Activated naive CD4-positive, alpha-beta T cell treated with anti-CD3 and anti-CD28 coated beads for 36 hours (primary cell): ENCODE data around the gene CBX4. TPM values are rescaled to one million over a fixed set of nuclear protein-coding genes. Genes with fewer than 3 reads are reported as not detected.

ENCODE experiments used
- CTCF ChIA-PET: fragments of 350-600 bp; sonication (Branson Sonifier 250); formaldehyde crosslinking; loops from one replicate; lab custom pipeline; 2021; ENCODE audit warnings: antibody characterized with exemption; lab: Charles Lee
- DNase-seq: peaks from one replicate; pipeline ENCODE4 v3.0.0-alpha.2; 2020
- H3K27ac Mint-ChIP-seq: one replicate; pipeline ENCODE4 v1.8.0; 2021; ENCODE audit warnings: mild to moderate bottlenecking, mixed read lengths
- H3K27me3 Mint-ChIP-seq: one replicate; pipeline ENCODE4 v1.8.0; 2021; ENCODE audit warnings: low read depth, mixed read lengths
- H3K36me3 Mint-ChIP-seq: one replicate; pipeline ENCODE4 v1.8.0; 2021; ENCODE audit warnings: low read depth, mixed read lengths
- H3K4me1 Mint-ChIP-seq: one replicate; pipeline ENCODE4 v1.8.0; 2021; ENCODE audit warnings: low read depth, mixed read lengths
- H3K4me3 Mint-ChIP-seq: one replicate; pipeline ENCODE4 v1.8.0; 2021; ENCODE audit warnings: mild to moderate bottlenecking, moderate library complexity, mixed read lengths
- H3K9me3 Mint-ChIP-seq: one replicate; pipeline ENCODE4 v1.8.0; 2021; ENCODE audit warnings: mixed read lengths
- intact Hi-C: fragments of 100-400 bp; cut with micrococcal nuclease; formaldehyde crosslinking; loops from one replicate; pipeline ENCODE4 v1.15.1; 2023
- total RNA-seq, 2 experiments: library from RNA; stranded (reverse); gene quantifications; one replicate each; pipeline ENCODE4 v1.2.3, GENCODE V29; 2021

CBX4 gene
- total RNA-seq, 2 experiments from 2014 or later, result 22.7 to 26.3 TPM

DNA sequence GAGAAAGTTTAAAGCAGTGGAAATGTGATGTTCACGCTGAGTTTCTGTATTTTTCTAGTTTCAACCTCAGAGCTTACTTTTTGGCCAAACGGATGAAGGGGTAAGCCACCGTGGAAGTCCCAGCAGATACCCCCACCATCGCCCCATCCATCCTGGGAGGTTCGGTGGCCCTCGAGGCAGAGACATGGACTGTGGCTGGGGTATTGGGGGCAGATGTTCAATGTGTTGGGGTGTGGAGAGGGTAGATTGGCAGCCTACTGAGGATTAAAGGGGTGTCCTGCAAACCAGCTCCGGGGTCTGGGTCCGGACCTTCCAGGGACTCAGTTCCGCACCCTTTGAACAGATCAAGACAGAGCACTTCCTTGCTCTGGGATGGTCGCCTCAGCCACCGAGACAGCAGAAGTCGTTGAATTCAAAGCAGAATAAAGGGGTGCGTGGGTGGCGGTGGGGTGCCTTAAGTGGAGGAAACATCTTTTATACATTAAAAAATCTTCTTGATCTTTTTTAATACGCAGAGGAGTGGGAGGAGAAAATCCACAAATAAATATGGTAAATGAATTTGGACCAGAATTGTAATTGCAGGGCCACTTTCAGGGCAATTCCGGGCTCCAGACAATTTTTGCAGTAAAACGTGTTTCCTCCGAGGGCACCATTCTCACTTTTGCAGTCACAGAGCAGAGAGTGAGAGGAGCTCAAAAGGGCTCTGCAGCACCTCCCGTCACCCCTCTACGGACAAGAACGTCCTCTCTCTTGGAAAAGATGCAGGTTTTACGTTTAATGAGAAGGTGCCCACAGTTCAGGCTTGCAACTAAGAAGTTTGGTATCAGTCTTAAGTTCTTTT lies 34.2 kb downstream of the CBX4 start:
- intact Hi-C loops, result loop anchor here (1.0 to 5.0 kb wide), 6 partner anchors 7 to 192 kb away; partner anchors contain the start of gene CBX4
- Mint-ChIP-seq H3K4me1 (peaks cover 38% of the 10 kb centered on the region), H3K36me3 (no peaks in the 10 kb centered on the region), H3K27me3 (peaks cover 82% of the 10 kb centered on the region), H3K4me3 (peak overlapping the region; percentile 67), H3K9me3 (no peaks in the 10 kb centered on the region), H3K27ac (peak overlapping the region; percentile 74)
- peak; percentile 50 for DNase-seq
- CTCF ChIA-PET, result interaction anchor here (0.8 to 1.8 kb wide), 5 partner anchors 20 to 200 kb away, joined by 3 to 4 read pairs (median 3); no protein-coding TSS in a partner anchor

DNA sequence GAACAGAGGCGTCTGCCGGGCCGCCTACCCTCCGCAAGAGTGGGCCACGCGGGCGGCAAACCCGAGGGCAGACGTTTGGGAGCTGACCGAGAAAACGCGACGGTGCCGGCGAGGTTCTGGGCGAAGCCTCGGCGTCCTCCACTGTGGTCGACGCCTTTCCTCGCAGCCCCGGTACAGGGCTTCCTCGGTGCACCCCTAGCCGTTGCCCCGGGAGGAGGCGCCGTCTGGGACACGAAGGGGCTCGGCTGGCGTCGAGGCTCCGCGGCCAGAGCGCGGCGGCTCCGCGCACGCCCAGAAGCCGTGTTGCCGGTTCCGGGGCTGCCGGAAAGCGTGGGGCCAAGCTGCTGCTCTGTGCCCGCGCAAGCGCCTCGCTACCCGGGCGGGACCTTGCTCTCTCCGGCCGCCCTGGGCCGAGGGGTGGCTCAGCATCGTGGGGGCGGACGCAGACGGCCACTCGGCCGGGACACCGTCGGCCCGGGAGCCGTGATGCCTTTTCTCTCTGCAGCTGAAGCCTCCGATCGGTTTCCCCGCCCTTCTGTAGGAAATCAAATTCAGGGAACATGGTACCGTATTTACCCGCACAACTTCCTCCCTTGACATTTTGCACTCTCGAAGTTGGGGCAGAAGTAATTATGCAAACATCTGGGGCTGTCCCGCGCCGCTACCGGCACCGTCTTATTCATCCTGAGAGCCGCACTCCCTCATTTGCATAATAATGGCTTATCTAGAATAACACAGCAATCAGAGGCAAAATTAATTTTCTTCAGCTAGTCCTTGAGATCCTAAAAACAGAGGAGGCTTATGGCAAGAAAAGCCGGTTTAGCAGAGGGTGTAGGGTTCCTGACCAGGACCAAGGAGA lies 35.0 kb downstream of the CBX4 start:
- Mint-ChIP-seq H3K9me3 (no peaks in the 10 kb centered on the region), H3K27me3 (peaks cover 85% of the 10 kb centered on the region), H3K4me3 (peak overlapping the region; percentile 67), H3K36me3 (no peaks in the 10 kb centered on the region), H3K27ac (peak overlapping the region; percentile 74), H3K4me1 (peaks cover 44% of the 10 kb centered on the region)
- intact Hi-C loops, result loop anchor here (1.0 to 2.0 kb wide), 5 partner anchors 8 to 193 kb away; partner anchors contain the start of gene CBX4
- CTCF ChIA-PET, result interaction anchor here (0.8 to 1.8 kb wide), 5 partner anchors 21 to 201 kb away, joined by 3 to 4 read pairs (median 3); partner anchors contain the start of gene CBX4
- peak; percentile 94 for DNase-seq

GRCh38 chr17:79803421-79803996 lies 35.7 kb downstream of the CBX4 start:
- peaks cover 82% of the 10 kb centered on the region for H3K27me3 Mint-ChIP-seq
- no peaks in the 10 kb centered on the region for H3K9me3 Mint-ChIP-seq
- CTCF ChIA-PET, result interaction anchor here (1.0 to 1.1 kb wide), 2 partner anchors 36 to 39 kb away, joined by 3 to 4 read pairs; partner anchors contain the start of gene CBX4
- intact Hi-C loops, result no loop called here
- DNase-seq, result no peak
- peak overlapping the region; percentile 18 for H3K4me3 Mint-ChIP-seq
- H3K4me1 Mint-ChIP-seq, result peaks cover 49% of the 10 kb centered on the region
- no peaks in the 10 kb centered on the region for H3K36me3 Mint-ChIP-seq
- H3K27ac Mint-ChIP-seq, result no peak overlapping the region

- no peak overlapping the region for H3K27ac Mint-ChIP-seq
- CTCF ChIA-PET, result interaction anchor here (1.1 kb wide), 1 partner anchor 39 kb away, joined by 3 read pairs; no protein-coding TSS in a partner anchor
Measured at GRCh38 chr17:79802736-79803420, 36.4 kb downstream of the CBX4 start.

DNA sequence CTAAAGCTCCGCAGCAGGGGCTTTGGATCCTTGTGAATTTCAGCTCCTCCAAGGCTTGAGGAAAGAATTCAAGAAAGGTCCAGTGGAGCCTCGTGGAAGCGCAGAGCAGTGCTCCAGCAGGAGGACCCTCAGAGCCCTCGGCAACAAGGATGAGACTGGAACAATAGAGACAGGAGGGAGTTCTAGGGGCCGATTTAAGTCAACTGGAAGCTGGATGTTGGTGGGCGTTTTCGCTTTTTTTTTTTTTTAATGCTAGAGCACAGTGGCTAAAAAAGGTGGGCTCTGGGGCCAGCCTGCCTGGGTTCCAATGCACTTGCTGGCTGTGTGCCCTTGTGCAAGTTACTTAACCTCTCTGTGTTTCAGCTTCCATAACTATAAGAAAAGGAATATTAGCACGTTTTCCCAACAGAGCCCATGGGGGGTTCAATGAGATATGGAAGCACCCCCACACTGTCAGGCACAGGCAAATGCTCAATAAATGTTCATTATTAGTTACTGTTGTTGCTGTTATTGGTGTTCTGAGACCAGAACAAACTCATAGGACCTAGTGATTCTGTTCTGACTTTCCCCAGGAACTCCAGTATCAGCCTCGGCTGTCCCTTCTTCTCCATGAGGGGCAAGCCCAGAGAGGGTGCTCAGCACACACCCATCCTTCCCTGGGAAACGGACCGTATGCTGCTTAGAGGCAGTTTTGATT lies 37.1 kb downstream of the CBX4 start:
- intact Hi-C loops, result no loop called here
- no peak for DNase-seq
- no peak overlapping the region for H3K27ac Mint-ChIP-seq
- no peak overlapping the region for H3K4me3 Mint-ChIP-seq
- peaks cover 50% of the 10 kb centered on the region for H3K4me1 Mint-ChIP-seq
- CTCF ChIA-PET, result interaction anchor here (0.6 to 1.8 kb wide), 3 partner anchors 9 to 38 kb away, joined by 4 to 6 read pairs (median 5); no protein-coding TSS in a partner anchor
- H3K27me3 Mint-ChIP-seq, result peaks cover 72% of the 10 kb centered on the region
- H3K9me3 Mint-ChIP-seq, result no peaks in the 10 kb centered on the region
- H3K36me3 Mint-ChIP-seq, result no peaks in the 10 kb centered on the region

More at GRCh38 chr17:79802736-79803420, 36.4 kb downstream of the CBX4 start:
- Mint-ChIP-seq H3K4me3 (no peak overlapping the region), H3K36me3 (no peaks in the 10 kb centered on the region), H3K4me1 (peaks cover 50% of the 10 kb centered on the region), H3K9me3 (no peaks in the 10 kb centered on the region), H3K27me3 (peaks cover 79% of the 10 kb centered on the region)
- DNase-seq, result no peak
- intact Hi-C loops, result no loop called here

DNA sequence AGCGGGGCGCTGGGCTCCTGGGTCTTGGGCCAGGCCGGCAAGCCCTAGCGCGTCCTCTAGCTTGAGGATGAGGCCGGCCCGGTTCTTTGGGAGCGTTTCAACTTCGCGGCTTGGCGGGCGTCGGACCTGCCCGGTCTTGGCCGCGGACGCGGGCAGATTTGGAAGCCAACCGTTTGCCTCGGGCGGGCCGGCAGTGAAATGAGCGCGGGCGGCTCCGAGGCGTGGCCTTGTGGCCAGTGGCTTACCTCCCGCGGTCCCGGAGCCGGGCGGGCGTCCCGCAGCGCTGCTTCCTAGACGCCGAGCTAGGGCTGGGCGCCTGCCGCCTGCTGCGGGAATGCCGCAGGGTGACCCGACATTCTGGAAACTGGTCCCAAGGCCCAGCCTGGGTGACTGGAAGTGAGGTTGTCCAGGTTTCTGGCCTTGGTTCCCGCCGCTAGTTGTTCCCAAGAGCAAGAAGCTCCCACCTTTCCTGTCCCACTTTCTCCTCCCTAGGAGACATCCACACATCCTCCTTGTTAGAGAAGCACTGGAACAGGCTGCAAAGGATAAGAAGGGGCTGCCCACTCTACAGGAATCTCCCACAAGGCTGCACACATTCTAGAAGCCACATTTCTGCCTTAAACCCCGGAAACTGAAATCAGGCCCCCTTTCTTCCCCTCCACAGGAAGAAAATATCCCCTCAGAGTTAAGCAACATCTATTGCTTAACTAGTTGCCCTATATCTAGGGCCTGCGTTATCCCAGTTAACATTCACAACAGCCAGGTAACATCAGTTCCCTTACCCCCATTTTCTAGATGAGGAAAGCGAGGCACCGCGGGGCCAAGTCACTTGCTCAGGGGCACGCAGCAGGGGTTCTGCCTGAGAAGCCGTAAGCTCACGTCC lies 37.8 kb downstream of the CBX4 start:
- no peak for DNase-seq
- Mint-ChIP-seq H3K4me1 (peaks cover 51% of the 10 kb centered on the region), H3K27me3 (peaks cover 64% of the 10 kb centered on the region), H3K4me3 (no peak overlapping the region), H3K27ac (no peak overlapping the region), H3K9me3 (no peaks in the 10 kb centered on the region), H3K36me3 (no peaks in the 10 kb centered on the region)
- intact Hi-C loops, result no loop called here
- CTCF ChIA-PET, result interaction anchor here (0.6 to 1.8 kb wide), 3 partner anchors 9 to 39 kb away, joined by 4 to 6 read pairs (median 5); no protein-coding TSS in a partner anchor

GRCh38 chr17:79800325-79801155 lies 38.7 kb downstream of the CBX4 start:
- H3K4me3 Mint-ChIP-seq, result peak overlapping the region; percentile 35
- no peaks in the 10 kb centered on the region for H3K9me3 Mint-ChIP-seq
- peak; percentile 82 for DNase-seq
- H3K27ac Mint-ChIP-seq, result peak overlapping the region; percentile 37
- no peaks in the 10 kb centered on the region for H3K36me3 Mint-ChIP-seq
- CTCF ChIA-PET, result interaction anchor here (1.1 to 1.8 kb wide), 2 partner anchors 39 to 40 kb away, joined by 6 read pairs; partner anchors contain the start of gene CBX4
- peaks cover 54% of the 10 kb centered on the region for H3K4me1 Mint-ChIP-seq
- intact Hi-C loops, result loop anchor here (1.0 kb wide), 1 partner anchor 10 kb away; no protein-coding TSS in a partner anchor
- peaks cover 55% of the 10 kb centered on the region for H3K27me3 Mint-ChIP-seq

- intact Hi-C loops, result loop anchor here (1.0 to 5.0 kb wide), 3 partner anchors 11 to 463 kb away; partner anchors contain the start of genes EIF4A3 and RNF213
- H3K4me3 Mint-ChIP-seq, result peak overlapping the region; percentile 31
- H3K27me3 Mint-ChIP-seq, result peaks cover 49% of the 10 kb centered on the region
- no peaks in the 10 kb centered on the region for H3K36me3 Mint-ChIP-seq
- CTCF ChIA-PET, result interaction anchor here (1.1 to 1.2 kb wide), 2 partner anchors 11 to 40 kb away, joined by 5 to 6 read pairs; partner anchors contain the start of gene CBX4
- H3K4me1 Mint-ChIP-seq, result peaks cover 45% of the 10 kb centered on the region
- H3K9me3 Mint-ChIP-seq, result no peaks in the 10 kb centered on the region
- H3K27ac Mint-ChIP-seq, result peak overlapping the region; percentile 2
- DNase-seq, result peak; percentile 62
Measured at GRCh38 chr17:79799538-79800324, 39.5 kb downstream of the CBX4 start.

DNA sequence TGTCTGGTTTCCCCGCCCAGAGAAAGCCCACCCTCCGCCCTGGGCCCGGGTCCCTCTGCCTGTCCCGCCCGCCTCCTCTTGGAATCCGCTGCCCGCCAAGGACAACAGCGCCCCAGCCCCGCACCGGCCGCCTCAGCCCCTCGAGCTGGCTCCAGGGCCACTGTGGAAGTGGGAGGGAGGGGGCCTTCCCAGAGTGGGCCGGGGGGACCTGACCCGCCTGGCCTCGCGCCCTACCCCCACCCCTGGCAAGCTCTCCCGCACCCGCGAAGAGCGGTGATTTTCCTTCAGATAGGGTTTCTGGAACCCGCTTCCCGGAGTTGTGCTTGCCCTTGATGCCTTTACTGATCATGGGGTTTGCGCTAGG lies 40.1 kb downstream of the CBX4 start:
- H3K4me1 Mint-ChIP-seq, result peaks cover 40% of the 10 kb centered on the region
- H3K9me3 Mint-ChIP-seq, result no peaks in the 10 kb centered on the region
- CTCF ChIA-PET, result interaction anchor here (1.1 to 1.2 kb wide), 2 partner anchors 12 to 40 kb away, joined by 5 to 6 read pairs; partner anchors contain the start of gene CBX4
- H3K36me3 Mint-ChIP-seq, result no peaks in the 10 kb centered on the region
- intact Hi-C loops, result loop anchor here (5.0 kb wide), 2 partner anchors 348 to 463 kb away; partner anchors contain the start of genes EIF4A3 and RNF213
- peak overlapping the region; percentile 31 for H3K4me3 Mint-ChIP-seq
- H3K27me3 Mint-ChIP-seq, result peaks cover 44% of the 10 kb centered on the region
- H3K27ac Mint-ChIP-seq, result no peak overlapping the region
- no peak for DNase-seq
